ENCODE measurements around the gene HACD2. TPM values are rescaled to one million over a fixed set of nuclear protein-coding genes. Genes with fewer than 3 reads are reported as not detected.

HACD2 gene
- total and polyA plus RNA-seq, 5 donors, result 11.8 to 37.8 (median 20.8) TPM

GRCh38 chr3:123568034-123568433, 16.8 kb downstream of the HACD2 start:
- ATAC-seq, result no peak
- no peak overlapping the region for H3K4me3 ChIP-seq (ENCODE audit: low read length)
- no peaks in the 10 kb centered on the region for H3K9me3 ChIP-seq (ENCODE audit: control insufficient read depth, low read length)
- H3K27ac ChIP-seq (ENCODE audit: low read length), result no peak overlapping the region
- no peaks in the 10 kb centered on the region for H3K4me1 ChIP-seq (ENCODE audit: control insufficient read depth, insufficient read depth, low read length)
- H3K27me3 ChIP-seq (ENCODE audit: control insufficient read depth, insufficient read depth), result no peaks in the 10 kb centered on the region
- DNase-seq, result no peak
- 91% methylated on average over 7 of the region's 7 CpGs for WGBS
- intact Hi-C loops (cut with DNase I), result no loop called here

GRCh38 chr3:123564056-123564455, 20.8 kb downstream of the HACD2 start:
- Histone ChIP-seq H3K4me1 (ENCODE audit: control insufficient read depth, insufficient read depth, low read length) (no peaks in the 10 kb centered on the region), H3K27ac (ENCODE audit: low read length) (no peak overlapping the region), H3K27me3 (ENCODE audit: control insufficient read depth, insufficient read depth) (no peaks in the 10 kb centered on the region), H3K4me3 (ENCODE audit: low read length) (no peak overlapping the region), H3K9me3 (ENCODE audit: control insufficient read depth, low read length) (no peaks in the 10 kb centered on the region)
- DNase-seq (no peak), ATAC-seq (no peak)
- intact Hi-C loops (cut with DNase I), result loop anchor here in 2 of 4 donors (5.0 kb wide), 2 partner anchors 232 to 237 kb away; no protein-coding TSS in a partner anchor
- 92% methylated on average over 6 of the region's 6 CpGs for WGBS

- ATAC-seq (no peak), DNase-seq (no peak)
- Histone ChIP-seq H3K4me3 (ENCODE audit: low read length) (no peak overlapping the region), H3K9me3 (ENCODE audit: control insufficient read depth, low read length) (no peaks in the 10 kb centered on the region), H3K27me3 (ENCODE audit: control insufficient read depth, insufficient read depth) (no peaks in the 10 kb centered on the region), H3K4me1 (ENCODE audit: control insufficient read depth, insufficient read depth, low read length) (no peaks in the 10 kb centered on the region), H3K27ac (ENCODE audit: low read length) (no peak overlapping the region)
- intact Hi-C loops (cut with DNase I), result loop anchor here in 2 of 4 donors (5.0 kb wide), 2 partner anchors 230 to 235 kb away; no protein-coding TSS in a partner anchor
- 96% methylated on average over 1 of the region's 1 CpG for WGBS
These were observed 22.3 kb downstream of the HACD2 start for GRCh38 chr3:123562547-123562946.

- Histone ChIP-seq H3K27me3 (ENCODE audit: control insufficient read depth, insufficient read depth) (no peaks in the 10 kb centered on the region), H3K27ac (ENCODE audit: low read length) (no peak overlapping the region), H3K9me3 (ENCODE audit: control insufficient read depth, low read length) (no peaks in the 10 kb centered on the region), H3K4me3 (ENCODE audit: low read length) (no peak overlapping the region), H3K4me1 (ENCODE audit: control insufficient read depth, insufficient read depth, low read length) (no peaks in the 10 kb centered on the region)
- ATAC-seq, result no peak
- WGBS, result 92% methylated on average over 2 of the region's 2 CpGs
- no peak for DNase-seq
- intact Hi-C loops (cut with DNase I), result loop anchor here in 2 of 4 donors (5.0 kb wide), 2 partner anchors 229 to 234 kb away; no protein-coding TSS in a partner anchor
These were observed 23.7 kb downstream of the HACD2 start for GRCh38 chr3:123561188-123561587.

DNA sequence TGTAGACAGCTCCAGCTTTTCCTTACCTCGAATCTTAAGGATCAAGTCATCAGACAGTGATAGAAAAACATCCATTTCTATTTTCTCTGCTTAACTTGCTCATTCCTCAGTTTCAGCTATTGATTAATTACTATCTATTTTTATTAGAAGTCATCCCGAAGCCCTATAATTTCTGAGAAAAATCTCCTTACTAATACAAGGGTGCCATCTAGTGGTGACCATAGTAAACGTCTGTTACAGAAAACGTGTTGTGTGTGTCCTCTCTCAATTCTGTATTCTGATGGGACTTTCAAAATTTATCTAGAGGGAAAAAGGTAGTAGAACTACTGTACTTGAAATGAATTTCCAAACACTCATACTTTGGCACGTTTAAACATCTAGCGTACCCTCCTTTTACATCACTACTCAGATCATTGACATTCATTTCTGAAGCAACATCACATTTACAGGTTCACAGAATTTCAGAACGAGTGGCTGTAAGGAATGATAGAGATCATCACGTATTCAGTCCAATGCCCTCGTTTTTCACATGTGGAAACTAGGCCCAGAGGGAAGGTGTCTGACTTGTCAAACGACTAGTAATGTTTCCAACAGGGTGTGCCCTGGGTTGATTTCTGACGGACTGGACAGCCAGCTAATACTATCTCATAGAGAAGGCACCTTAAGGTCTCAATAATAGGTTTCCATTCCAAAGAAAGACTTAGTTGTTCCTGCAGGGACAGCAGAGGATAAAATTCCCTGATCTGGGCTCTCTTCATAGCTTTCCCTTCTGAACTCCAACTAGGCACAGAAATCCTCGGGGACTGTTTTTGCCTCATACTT, 25.6 kb downstream of the HACD2 start:
- ATAC-seq (peak in 1 of 2 donors; percentile 34), DNase-seq (no peak)
- H3K9me3 ChIP-seq (ENCODE audit: control insufficient read depth, low read length), result no peaks in the 10 kb centered on the region
- WGBS, result 33% methylated on average over 12 of the region's 12 CpGs
- H3K27me3 ChIP-seq (ENCODE audit: control insufficient read depth, insufficient read depth), result no peaks in the 10 kb centered on the region
- H3K4me1 ChIP-seq (ENCODE audit: control insufficient read depth, insufficient read depth, low read length), result no peaks in the 10 kb centered on the region
- H3K4me3 ChIP-seq (ENCODE audit: low read length), result no peak overlapping the region
- H3K27ac ChIP-seq (ENCODE audit: low read length), result no peak overlapping the region
- intact Hi-C loops (cut with DNase I), result loop anchor here in 3 of 4 donors (5.0 to 10.0 kb wide), 3 partner anchors 232 to 614 kb away; no protein-coding TSS in a partner anchor

DNA sequence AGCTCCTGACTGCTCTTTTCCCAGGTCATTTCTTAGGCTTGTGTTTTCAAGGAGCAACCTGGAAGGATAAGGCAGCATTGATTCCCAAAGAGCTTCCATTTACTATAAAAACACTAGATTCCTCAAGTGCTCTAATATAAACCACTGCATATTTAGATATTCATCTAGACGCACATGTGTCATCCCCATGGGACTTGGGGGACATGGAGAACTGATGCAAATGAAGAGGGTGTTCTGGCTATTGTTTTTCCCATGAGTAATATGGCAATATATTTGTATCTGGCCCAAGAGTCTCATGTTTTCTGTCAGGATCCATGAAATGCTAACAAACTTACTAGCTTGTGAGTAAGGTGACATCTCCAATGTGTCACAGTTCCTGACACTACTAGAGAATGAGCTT, 31.3 kb downstream of the HACD2 start:
- no peak overlapping the region for H3K4me3 ChIP-seq (ENCODE audit: low read length)
- ATAC-seq, result no peak
- H3K9me3 ChIP-seq (ENCODE audit: control insufficient read depth, low read length), result no peaks in the 10 kb centered on the region
- H3K27me3 ChIP-seq (ENCODE audit: control insufficient read depth, insufficient read depth), result no peaks in the 10 kb centered on the region
- H3K27ac ChIP-seq (ENCODE audit: low read length), result no peak overlapping the region
- no peaks in the 10 kb centered on the region for H3K4me1 ChIP-seq (ENCODE audit: control insufficient read depth, insufficient read depth, low read length)
- 89% methylated on average over 1 of the region's 1 CpG for WGBS
- intact Hi-C loops (cut with DNase I), result loop anchor here in 2 of 4 donors (10.0 kb wide), 2 partner anchors 229 to 609 kb away; no protein-coding TSS in a partner anchor
- no peak for DNase-seq

GRCh38 chr3:123552768-123553167, 32.1 kb downstream of the HACD2 start:
- H3K4me1 ChIP-seq (ENCODE audit: control insufficient read depth, insufficient read depth, low read length), result no peaks in the 10 kb centered on the region
- DNase-seq (no peak), ATAC-seq (no peak)
- no peak overlapping the region for H3K27ac ChIP-seq (ENCODE audit: low read length)
- H3K4me3 ChIP-seq (ENCODE audit: low read length), result no peak overlapping the region
- intact Hi-C loops (cut with DNase I), result loop anchor here in 2 of 4 donors (10.0 kb wide), 2 partner anchors 228 to 608 kb away; no protein-coding TSS in a partner anchor
- H3K27me3 ChIP-seq (ENCODE audit: control insufficient read depth, insufficient read depth), result no peaks in the 10 kb centered on the region
- no peaks in the 10 kb centered on the region for H3K9me3 ChIP-seq (ENCODE audit: control insufficient read depth, low read length)

GRCh38 chr3:123552095-123552714, 32.6 kb downstream of the HACD2 start:
- Histone ChIP-seq H3K27me3 (ENCODE audit: control insufficient read depth, insufficient read depth) (no peaks in the 10 kb centered on the region), H3K4me3 (ENCODE audit: low read length) (no peak overlapping the region), H3K4me1 (ENCODE audit: control insufficient read depth, insufficient read depth, low read length) (no peaks in the 10 kb centered on the region), H3K9me3 (ENCODE audit: control insufficient read depth, low read length) (no peaks in the 10 kb centered on the region), H3K27ac (ENCODE audit: low read length) (no peak overlapping the region)
- intact Hi-C loops (cut with DNase I), result loop anchor here in 2 of 4 donors (10.0 kb wide), 2 partner anchors 227 to 607 kb away; no protein-coding TSS in a partner anchor
- no peak for DNase-seq
- WGBS, result 15% methylated on average over 2 of the region's 2 CpGs
- ATAC-seq, result no peak

GRCh38 chr3:123547881-123548519, 36.9 kb downstream of the HACD2 start:
- ATAC-seq (peak; percentile 43 to 74), DNase-seq (peak in 1 of 3 donors; percentile 55)
- intact Hi-C loops (cut with DNase I), result no loop called here
- no peaks in the 10 kb centered on the region for H3K27me3 ChIP-seq (ENCODE audit: control insufficient read depth, insufficient read depth)
- no peaks in the 10 kb centered on the region for H3K9me3 ChIP-seq (ENCODE audit: control insufficient read depth, low read length)
- 61% methylated on average over 8 of the region's 8 CpGs for WGBS
- no peak overlapping the region for H3K27ac ChIP-seq (ENCODE audit: low read length)
- no peaks in the 10 kb centered on the region for H3K4me1 ChIP-seq (ENCODE audit: control insufficient read depth, insufficient read depth, low read length)
- H3K4me3 ChIP-seq (ENCODE audit: low read length), result no peak overlapping the region

DNA sequence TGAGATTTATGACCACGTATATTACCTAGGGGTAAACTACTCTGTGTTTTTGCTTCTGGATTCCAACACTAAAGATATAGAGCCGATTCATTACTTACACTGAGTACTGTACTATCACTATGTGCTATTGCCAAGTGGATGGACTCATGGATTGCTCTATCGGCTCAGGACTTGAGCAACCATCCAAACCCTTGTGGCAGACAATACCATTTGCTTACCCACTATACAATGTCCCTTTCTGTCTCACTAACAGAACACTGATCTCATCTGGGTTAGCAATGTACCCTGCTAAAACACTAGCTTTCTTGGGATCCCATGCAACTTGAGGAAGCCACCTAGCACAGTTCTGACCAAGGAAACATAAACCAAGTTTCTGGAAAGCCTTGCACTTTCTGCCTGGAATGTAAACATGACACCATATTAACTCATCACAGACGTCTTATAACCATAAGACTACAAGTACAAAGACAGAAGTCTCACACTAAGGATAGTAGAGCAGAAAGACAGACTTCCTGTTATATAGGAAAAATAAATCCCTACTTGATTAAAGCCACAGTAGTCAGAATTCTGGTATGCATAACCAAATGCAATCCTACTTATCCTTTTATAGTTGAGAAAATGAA, 38.6 kb downstream of the HACD2 start:
- DNase-seq (no peak), ATAC-seq (no peak)
- Histone ChIP-seq H3K27ac (ENCODE audit: low read length) (no peak overlapping the region), H3K4me1 (ENCODE audit: control insufficient read depth, insufficient read depth, low read length) (no peaks in the 10 kb centered on the region), H3K4me3 (ENCODE audit: low read length) (no peak overlapping the region), H3K27me3 (ENCODE audit: control insufficient read depth, insufficient read depth) (no peaks in the 10 kb centered on the region), H3K9me3 (ENCODE audit: control insufficient read depth, low read length) (no peaks in the 10 kb centered on the region)
- 69% methylated on average over 4 of the region's 4 CpGs for WGBS
- intact Hi-C loops (cut with DNase I), result no loop called here
